Measurements from ENCODE around the gene SH3PXD2A. TPM values are rescaled to one million over a fixed set of nuclear protein-coding genes. Genes with fewer than 3 reads are reported as not detected.

SH3PXD2A gene
- total and polyA plus RNA-seq, 9 of the 15 experiments (the other 6 are each of a cell fraction or from before 2014, with no cell fraction given), result 0.41 to 9.3 (median 2.5) TPM

GRCh38 chr10:103778358-103779139, 76.8 kb downstream of the SH3PXD2A start:
- no peak overlapping the region for H3K4me2 ChIP-seq (ENCODE audit: insufficient read depth, low read length)
- H3K9me1 ChIP-seq (ENCODE audit: control insufficient read depth, insufficient read depth, low read length), result no peaks in the 10 kb centered on the region
- TF ChIP-seq E2F8 (IDR thresholded peaks at IDR 0.05; ENCODE audit: low read depth, partially characterized antibody), result no peak
- no peak for TF ChIP-seq RBM34 (IDR thresholded peaks at IDR 0.05; ENCODE audit: borderline replicate concordance, insufficient read depth, low read length)
- 0 out of 6 replicates have a peak, but pooled peaks of 1 of the 3 experiments have one; percentile 3 for TF ChIP-seq CTCF (IDR thresholded peaks at IDR 0.05 in 2 of 3, conservative IDR thresholded peaks at IDR 0.05 in 1 of 3; ENCODE audit: insufficient read depth in 2 of 3, low read depth in 1 of 3, low read length in 3 of 3)
- no peak for TF ChIP-seq IRF2 (CRISPR knock-in tag; IDR thresholded peaks at IDR 0.05)
- peak; percentile 58 for TF ChIP-seq RBM25 (IDR thresholded peaks at IDR 0.05; ENCODE audit: low read depth, low read length, severe bottlenecking)
- H3K27ac ChIP-seq (ENCODE audit: extremely low read depth, low read depth, low read length), result no peak overlapping the region
- DNase-seq (ENCODE audit: extremely low read depth in 1 of 4, low spot score in 3 of 4) (no peak), ATAC-seq (no peak), FAIRE-seq (no peak)
- in situ Hi-C loops (cut with MboI) (no loop called here), intact Hi-C loops (cut with micrococcal nuclease) (no loop called here)
- POLR2A ChIA-PET, result interaction anchor here (1.1 kb wide), 1 partner anchor 11 kb away, joined by 3 read pairs; no protein-coding TSS in a partner anchor
- no peak overlapping the region for H3K4me3 ChIP-seq
- peaks cover 0 to 33% of the 10 kb centered on the region in 2 experiments; a peak in 3 of 5 replicates for H3K27me3 ChIP-seq (ENCODE audit: control insufficient read depth in 2 of 2, insufficient read depth in 2 of 2, low read length in 2 of 2)
- no peak overlapping the region for H3K9ac ChIP-seq (ENCODE audit: insufficient read depth in 1 of 2, low read depth in 2 of 2, low read length in 2 of 2)
- no peaks in the 10 kb centered on the region for H3K36me3 ChIP-seq (ENCODE audit: control insufficient read depth, insufficient read depth, low read length)
- H4K20me1 ChIP-seq (replicated peaks; ENCODE audit: control insufficient read depth, insufficient read depth, low read length), result no peaks in the 10 kb centered on the region; the same call in 1 of the 2 replicates
- no TSS peak for BruUV-seq (replicated peaks)
- H3K9me3 ChIP-seq (replicated peaks; ENCODE audit: control insufficient read depth, insufficient read depth, low read depth, low read length), result no peaks in the 10 kb centered on the region
- CTCF ChIA-PET (ENCODE audit: low intra/inter-chr PET ratio), result no interaction called here
- no peaks in the 10 kb centered on the region for H3K79me2 ChIP-seq (ENCODE audit: control insufficient read depth, insufficient read depth, low read length)
- H3K4me1 ChIP-seq (replicated peaks in 1 of 2; ENCODE audit: control insufficient read depth in 2 of 2, insufficient read depth in 2 of 2, low read length in 2 of 2), result no peaks in the 10 kb centered on the region
- H2AFZ ChIP-seq (ENCODE audit: low read depth, low read length), result no peak overlapping the region
- WGBS (ENCODE audit: insufficient coverage, low coverage, missing lambda C conversion rate), result 21% methylated on average over 5 of the region's 10 CpGs

Data from K562 (cell line).